Endothelial cell of umbilical vein (primary cell): ENCODE measurements around the gene STMN3. TPM values are rescaled to one million over a fixed set of nuclear protein-coding genes. Genes with fewer than 3 reads are reported as not detected.

Source experiments
- BruUV-seq: library from RNA; stranded (reverse); fragments of 400-500 nt; replicated peaks from 2 replicates; lab custom pipeline; 2021; lab: Mats Ljungman, UMichigan
- CTCF ChIA-PET: fragments of 300-600, 350-600 bp; sonication (Branson Sonifier 250); formaldehyde crosslinking; loops from one replicate; lab custom pipeline; 2021; ENCODE audit warnings: antibody characterized with exemption, inconsistent platforms; lab: Charles Lee
- POLR2A ChIA-PET: fragments of 300-600, 350-600 bp; sonication (Branson Sonifier 250); formaldehyde crosslinking; loops from one replicate; lab custom pipeline; 2021; ENCODE audit warnings: antibody characterized with exemption, inconsistent platforms; lab: Charles Lee
- DNase-seq: peaks from one replicate; pipeline ENCODE4 v3.0.0-alpha.2; 2011; ENCODE audit warnings: low read depth, low spot score
- FAIRE-seq: peaks from 2 replicates; lab custom pipeline; 2011; peaks lifted over from hg19 to GRCh38; lab: Jason Lieb, UNC
- H2AFZ ChIP-seq: 2 replicates; pipeline ENCODE4 v1.6.0; 2012; ENCODE audit warnings: low read depth, low read length, control low read depth, inconsistent platforms
- H3K27ac ChIP-seq: 2 replicates; pipeline ENCODE4 v1.5.1; 2011; ENCODE audit warnings: low read depth, mild to moderate bottlenecking, control low read depth, low read length, moderate library complexity; ENCODE audit not compliant: insufficient read depth
- H3K27me3 ChIP-seq, 2 experiments: 2 replicates each; pipeline versions ENCODE4 v1.6.0 to v1.6.1; 2011; ENCODE audit warnings: low read length in 2 of 2, mixed read lengths in 1 of 2; ENCODE audit not compliant: control insufficient read depth in 2 of 2, insufficient read depth in 2 of 2
- H3K36me3 ChIP-seq, 2 experiments: 2 replicates in 1 of 2; 3 replicates in 1 of 2; pipeline ENCODE4 v1.5.1; 2011; ENCODE audit warnings: low read length in 2 of 2, mild to moderate bottlenecking in 1 of 2, moderate library complexity in 1 of 2; ENCODE audit not compliant: control insufficient read depth in 2 of 2, insufficient read depth in 2 of 2; ENCODE audit errors: extremely low read depth in 1 of 2
- H3K4me1 ChIP-seq: 3 replicates; pipeline ENCODE4 v1.5.1; 2011; ENCODE audit warnings: mild to moderate bottlenecking, low read length; ENCODE audit not compliant: control insufficient read depth, insufficient read depth; ENCODE audit errors: extremely low read depth
- H3K4me2 ChIP-seq: 2 replicates; pipeline ENCODE4 v1.6.1; 2011; ENCODE audit warnings: low read length, control low read depth, mixed read lengths; ENCODE audit not compliant: insufficient read depth
- H3K4me3 ChIP-seq, 3 experiments: fragments of 200-600 bp in 1 of 3; sonication (generic), shearing (Covaris generic) in 1 of 3; replicated peaks in 1 of 3; 2 replicates each; pipeline ENCODE4 v1.5.1; 2011 to 2016; ENCODE audit warnings: control low read depth in 3 of 3, low read length in 3 of 3, mild to moderate bottlenecking in 2 of 3, inconsistent platforms in 1 of 3, low read depth in 1 of 3, moderate library complexity in 1 of 3; ENCODE audit not compliant: insufficient read depth in 1 of 3
- H3K79me2 ChIP-seq: 2 replicates; pipeline ENCODE4 v1.6.0; 2012; ENCODE audit warnings: low read length, inconsistent platforms; ENCODE audit not compliant: control insufficient read depth, insufficient read depth
- H3K9ac ChIP-seq: replicated peaks from 2 replicates; pipeline ENCODE3; 2011; ENCODE audit warnings: low read length, control low read depth; ENCODE audit not compliant: insufficient read depth; ENCODE audit errors: extremely low read depth
- H3K9me1 ChIP-seq: replicated peaks from 3 replicates; pipeline ENCODE4 v1.6.0; 2011; ENCODE audit warnings: mild to moderate bottlenecking, low read length; ENCODE audit not compliant: control insufficient read depth, insufficient read depth; ENCODE audit errors: extremely low read depth
- H3K9me3 ChIP-seq: replicated peaks from 2 replicates; pipeline ENCODE4 v1.5.1; 2012; ENCODE audit warnings: low read length, inconsistent platforms; ENCODE audit not compliant: control insufficient read depth, insufficient read depth
- H4K20me1 ChIP-seq: replicated peaks from 2 replicates; pipeline ENCODE3; 2011; ENCODE audit warnings: mild to moderate bottlenecking, low read length; ENCODE audit not compliant: control insufficient read depth, insufficient read depth; ENCODE audit errors: extremely low read depth
- CTCF ChIP-seq, 2 donors: IDR thresholded peaks; 1 replicate in 1 of 2; 2 replicates in 1 of 2; pipeline ENCODE4 v1.5.1; 2011; ENCODE audit warnings: low read length in 2 of 2, mild to moderate bottlenecking in 2 of 2, moderate library complexity in 2 of 2, control low read depth in 1 of 2, inconsistent platforms in 1 of 2, low read depth in 1 of 2; ENCODE audit not compliant: insufficient read depth in 1 of 2; ENCODE audit errors: extremely low read depth in 1 of 2
- EZH2 ChIP-seq: IDR thresholded peaks from 2 replicates; pipeline ENCODE4 v1.6.1; 2012; ENCODE audit warnings: borderline replicate concordance, low read depth, mild to moderate bottlenecking, moderate library complexity, low read length, inconsistent platforms; ENCODE audit not compliant: severe bottlenecking
- FOS ChIP-seq: IDR thresholded peaks from 2 replicates; pipeline ENCODE4 v1.6.1; 2011; ENCODE audit warnings: mild to moderate bottlenecking, low read length, moderate library complexity, borderline replicate concordance; ENCODE audit not compliant: insufficient read depth
- JUN ChIP-seq: IDR thresholded peaks from 2 replicates; pipeline ENCODE4 v1.6.1; 2011; ENCODE audit warnings: borderline replicate concordance, low read depth; ENCODE audit not compliant: insufficient read length, insufficient read depth
- MYC ChIP-seq: IDR thresholded peaks from one replicate; pipeline ENCODE4 v1.6.1; 2011; ENCODE audit warnings: mild to moderate bottlenecking, low read depth, low read length
- POLR2A ChIP-seq: IDR thresholded peaks from 2 replicates; pipeline ENCODE4 v1.6.1; 2012; ENCODE audit warnings: low read depth, mild to moderate bottlenecking, control low read depth, low read length
- POLR2AphosphoS5 ChIP-seq: IDR thresholded peaks from 2 replicates; pipeline ENCODE4 v1.6.1; 2012; ENCODE audit warnings: low read depth, mild to moderate bottlenecking, control low read depth, low read length, moderate library complexity; ENCODE audit not compliant: insufficient read depth
- dilution Hi-C: fragments of 300-500 bp; cut with MboI; formaldehyde crosslinking; loops from one replicate; pipeline ENCODE4 v1.15.0; 2019; ENCODE audit warnings: low sequenced_read_pairs; ENCODE audit not compliant: extremely low pct_ligation_motif_present
- intact Hi-C: fragments of 100-400 bp; cut with micrococcal nuclease; formaldehyde crosslinking; loops from one replicate; pipeline ENCODE4 v1.10.0; 2022
- polyA plus RNA-seq, 4 experiments: library from polyadenylated mRNA; depleted of rRNA in 3 of 4; stranded (reverse) in 3 of 4; unstranded in 1 of 4; fragments of >200 nt; gene quantifications; 2 replicates each; pipeline versions ENCODE4 v1.2.1 to v1.2.3, GENCODE V29; 2011 to 2012; ENCODE audit warnings: missing spikeins in 1 of 4
- small RNA-seq: library from RNA; depleted of rRNA; stranded (forward); fragments of <200 nt; gene quantifications from one replicate; pipeline ENCODE3, GENCODE V24; 2012; ENCODE audit warnings: low replicate concordance, low read depth; ENCODE audit not compliant: insufficient read depth, insufficient read length
- total RNA-seq: library from RNA; stranded (reverse); gene quantifications from 2 replicates; pipeline ENCODE4 v1.2.3, GENCODE V29; 2021

STMN3 gene
- total and polyA plus RNA-seq, 2 donors (not counting 3 experiments of a cell fraction or from before 2014, with no cell fraction given), result 1.7 to 4.7 TPM

DNA sequence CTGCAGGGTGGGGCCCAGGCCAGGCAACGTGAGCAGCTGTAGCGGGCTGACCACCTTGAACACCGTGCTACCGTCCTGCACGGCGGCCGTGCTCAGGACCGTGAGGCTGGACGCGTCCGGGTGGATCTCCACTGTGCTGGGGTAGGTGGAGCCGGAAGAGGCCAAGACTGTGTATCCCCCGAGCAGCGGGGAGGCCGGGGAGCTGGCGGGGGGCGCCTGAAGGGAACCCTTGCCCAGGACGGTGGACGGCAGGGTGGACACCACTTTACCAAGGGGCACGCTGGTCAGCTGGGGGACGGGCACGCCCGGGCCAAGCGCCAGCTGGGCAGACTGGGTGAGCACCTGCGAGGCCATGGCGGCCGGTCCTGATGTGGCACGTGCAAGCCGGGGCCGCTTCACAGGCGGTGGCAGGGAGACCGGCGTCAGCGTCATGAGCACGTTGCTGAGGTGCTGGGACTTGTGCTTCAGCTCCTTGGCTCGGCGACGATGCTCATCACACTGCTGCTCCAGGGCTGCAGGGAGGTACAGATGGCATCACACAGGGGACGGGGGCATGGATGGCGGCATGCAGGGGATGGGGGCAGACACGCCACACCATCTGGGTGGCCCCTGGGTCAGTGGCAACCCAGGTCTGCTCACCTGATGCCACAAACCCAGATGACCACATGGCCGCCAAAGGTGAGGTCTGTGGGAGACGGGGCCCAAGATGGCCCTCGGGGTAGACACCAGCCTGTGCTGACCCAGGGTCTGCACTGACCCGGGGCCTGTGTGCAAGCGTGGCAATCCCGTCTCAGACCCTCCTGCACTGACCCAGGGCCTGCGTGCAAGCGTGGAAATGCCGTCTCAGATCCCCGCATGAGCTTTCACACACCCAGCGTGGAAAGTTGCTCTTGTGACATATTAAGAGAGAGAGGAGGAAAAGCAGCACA, 62.7 kb downstream of the STMN3 start:
- no peaks in the 10 kb centered on the region for H3K4me1 ChIP-seq
- H2AFZ ChIP-seq, result no peak overlapping the region
- DNase-seq, result no peak
- no peaks in the 10 kb centered on the region for H3K9me3 ChIP-seq
- ChIA-PET POLR2A (no interaction called here), CTCF (no interaction called here)
- intact Hi-C loops, result loop anchor here (10.0 kb wide), 1 partner anchor 426 kb away; no protein-coding TSS in a partner anchor
- peaks cover 0 to 39% of the 10 kb centered on the region in 2 experiments for H3K36me3 ChIP-seq
- H3K4me3 ChIP-seq, result no peak overlapping the region
- no peaks in the 10 kb centered on the region for H4K20me1 ChIP-seq
- no peak overlapping the region for H3K4me2 ChIP-seq
- TF ChIP-seq FOS, result no peak
- no peak for TF ChIP-seq CTCF (IDR thresholded peaks at IDR 0.05; ENCODE audit: extremely low read depth in 1 of 2, insufficient read depth in 1 of 2, low read depth in 1 of 2, low read length in 2 of 2)
- TF ChIP-seq POLR2A, result no peak
- no peak for TF ChIP-seq JUN
- TF ChIP-seq MYC, result no peak
- no peak for TF ChIP-seq POLR2AphosphoS5
- no peak for TF ChIP-seq EZH2
- H3K9me1 ChIP-seq, result no peaks in the 10 kb centered on the region
- BruUV-seq, result no TSS peak
- no peaks in the 10 kb centered on the region for H3K27me3 ChIP-seq
- FAIRE-seq, result no peak
- no peak overlapping the region for H3K9ac ChIP-seq
- H3K27ac ChIP-seq, result no peak overlapping the region
- dilution Hi-C loops, result no loop called here
- no peaks in the 10 kb centered on the region for H3K79me2 ChIP-seq

Small RNAs within 50 kb of the gene (small RNA-seq; reads per million reads assigned to genes)
- gene TNFRSF6B, result not detected

Other genes with a start within 250 kb of the STMN3 start
- gene KCNQ2, start 180.8 kb downstream of the STMN3 start, total RNA-seq, result not detected in 2 replicates
- gene KCNQ2, start 180.8 kb downstream of the STMN3 start, polyA plus RNA-seq, result not detected in 2 replicates
- 2.9 and 3.4 TPM in 2 replicates for gene EEF1A2, start 154.3 kb downstream of the STMN3 start, total RNA-seq
- 2.7 and 2.9 TPM in 2 replicates for gene EEF1A2, start 154.3 kb downstream of the STMN3 start, polyA plus RNA-seq
- gene PPDPF, start 132.7 kb downstream of the STMN3 start, total RNA-seq, result 219 and 233 TPM in 2 replicates
- gene PPDPF, start 132.7 kb downstream of the STMN3 start, polyA plus RNA-seq, result 52.2 and 58.9 TPM in 2 replicates
- gene PTK6, start 116.0 kb downstream of the STMN3 start, total RNA-seq, result 0.18 TPM in 1 of 2 replicates, not detected in the other
- 0.05 TPM in 1 of 2 replicates, not detected in the other for gene PTK6, start 116.0 kb downstream of the STMN3 start, polyA plus RNA-seq
- not detected in 2 replicates for gene SRMS, start 105.7 kb downstream of the STMN3 start, total RNA-seq
- not detected in 2 replicates for gene SRMS, start 105.7 kb downstream of the STMN3 start, polyA plus RNA-seq
- gene FNDC11, start 99.3 kb downstream of the STMN3 start, total RNA-seq, result 0.51 and 0.71 TPM in 2 replicates
- gene FNDC11, start 99.3 kb downstream of the STMN3 start, polyA plus RNA-seq, result 1.9 and 3.4 TPM in 2 replicates
- gene HELZ2, start 79.2 kb downstream of the STMN3 start, total RNA-seq, result 29.2 and 33.2 TPM in 2 replicates
- gene HELZ2, start 79.2 kb downstream of the STMN3 start, polyA plus RNA-seq, result 10.6 and 16.2 TPM in 2 replicates
- 12.1 and 14.1 TPM in 2 replicates for gene GMEB2, start 26.3 kb downstream of the STMN3 start, total RNA-seq
- gene GMEB2, start 26.3 kb downstream of the STMN3 start, polyA plus RNA-seq, result 12.7 and 13.4 TPM in 2 replicates
- 38.6 and 44.9 TPM in 2 replicates for gene RTEL1, start 4.9 kb upstream of the STMN3 start, total RNA-seq
- gene RTEL1, start 4.9 kb upstream of the STMN3 start, polyA plus RNA-seq, result 17.0 and 20.6 TPM in 2 replicates
- 0.69 TPM in 1 of 2 replicates, not detected in the other for gene TNFRSF6B, start 43.2 kb upstream of the STMN3 start, total RNA-seq
- 11.3 and 20.6 TPM in 2 replicates for gene TNFRSF6B, start 43.2 kb upstream of the STMN3 start, polyA plus RNA-seq
- gene ARFRP1, start 54.6 kb upstream of the STMN3 start, total RNA-seq, result 51.6 and 56.3 TPM in 2 replicates
- 37.0 and 48.7 TPM in 2 replicates for gene ARFRP1, start 54.6 kb upstream of the STMN3 start, polyA plus RNA-seq
- gene ZGPAT, start 54.6 kb upstream of the STMN3 start, total RNA-seq, result 29.3 and 31.7 TPM in 2 replicates
- gene ZGPAT, start 54.6 kb upstream of the STMN3 start, polyA plus RNA-seq, result 23.1 and 24.4 TPM in 2 replicates
- 11.5 and 12.2 TPM in 2 replicates for gene LIME1, start 83.2 kb upstream of the STMN3 start, total RNA-seq
- gene LIME1, start 83.2 kb upstream of the STMN3 start, polyA plus RNA-seq, result 10.7 and 16.3 TPM in 2 replicates
- 69.3 and 69.4 TPM in 2 replicates for gene SLC2A4RG, start 86.4 kb upstream of the STMN3 start, total RNA-seq
- 41.7 and 66.5 TPM in 2 replicates for gene SLC2A4RG, start 86.4 kb upstream of the STMN3 start, polyA plus RNA-seq
- 4.3 and 7.1 TPM in 2 replicates for gene ZBTB46, start 177.8 kb upstream of the STMN3 start, total RNA-seq
- gene ZBTB46, start 177.8 kb upstream of the STMN3 start, polyA plus RNA-seq, result 1.3 TPM in 2 replicates
- gene ABHD16B, start 208.1 kb upstream of the STMN3 start, total RNA-seq, result not detected in 2 replicates
- gene ABHD16B, start 208.1 kb upstream of the STMN3 start, polyA plus RNA-seq, result not detected in 2 replicates
- gene TPD52L2, start 211.8 kb upstream of the STMN3 start, total RNA-seq, result 114 and 123 TPM in 2 replicates
- 142 and 151 TPM in 2 replicates for gene TPD52L2, start 211.8 kb upstream of the STMN3 start, polyA plus RNA-seq
- gene DNAJC5, start 241.7 kb upstream of the STMN3 start, total RNA-seq, result 58.7 and 60.3 TPM in 2 replicates
- 40.1 and 44.7 TPM in 2 replicates for gene DNAJC5, start 241.7 kb upstream of the STMN3 start, polyA plus RNA-seq